ENCODE measurements around the gene ARHGAP40. TPM values are rescaled to one million over a fixed set of nuclear protein-coding genes. Genes with fewer than 3 reads are reported as not detected.

Gene ARHGAP40
- total RNA-seq, 2 donors from 2014 or later: not detected

DNA sequence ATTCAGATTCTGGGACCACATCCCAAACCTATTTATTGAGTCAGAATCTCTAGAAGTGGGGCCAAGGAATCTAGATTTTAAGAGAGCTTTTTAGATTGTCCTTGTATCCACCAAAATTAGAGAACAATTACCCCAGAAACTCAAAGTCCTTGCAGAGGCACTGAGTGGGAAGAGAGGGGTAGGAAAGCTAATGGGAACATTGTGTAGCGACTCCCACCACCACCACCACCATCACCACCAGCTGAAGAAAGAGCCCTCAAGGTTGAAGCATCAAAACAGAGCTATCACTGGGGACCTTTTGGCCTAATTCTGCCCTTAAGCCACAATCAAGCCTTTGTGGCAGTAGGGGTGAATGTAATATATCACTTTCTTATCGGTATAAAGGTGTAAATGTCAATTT, 83.7 kb downstream of the ARHGAP40 start:
- Histone ChIP-seq H3K27me3 (replicated peaks; ENCODE audit: insufficient read depth) (peaks cover 4% of the 10 kb centered on the region), H3K4me3 (no peak overlapping the region), H3K27ac (no peak overlapping the region), H3K36me3 (no peaks in the 10 kb centered on the region), H3K4me1 (ENCODE audit: control insufficient read depth in 1 of 2, low read depth in 2 of 2) (no peaks in the 10 kb centered on the region), H3K9me3 (no peaks in the 10 kb centered on the region)
- TF ChIP-seq, protein P1, sequence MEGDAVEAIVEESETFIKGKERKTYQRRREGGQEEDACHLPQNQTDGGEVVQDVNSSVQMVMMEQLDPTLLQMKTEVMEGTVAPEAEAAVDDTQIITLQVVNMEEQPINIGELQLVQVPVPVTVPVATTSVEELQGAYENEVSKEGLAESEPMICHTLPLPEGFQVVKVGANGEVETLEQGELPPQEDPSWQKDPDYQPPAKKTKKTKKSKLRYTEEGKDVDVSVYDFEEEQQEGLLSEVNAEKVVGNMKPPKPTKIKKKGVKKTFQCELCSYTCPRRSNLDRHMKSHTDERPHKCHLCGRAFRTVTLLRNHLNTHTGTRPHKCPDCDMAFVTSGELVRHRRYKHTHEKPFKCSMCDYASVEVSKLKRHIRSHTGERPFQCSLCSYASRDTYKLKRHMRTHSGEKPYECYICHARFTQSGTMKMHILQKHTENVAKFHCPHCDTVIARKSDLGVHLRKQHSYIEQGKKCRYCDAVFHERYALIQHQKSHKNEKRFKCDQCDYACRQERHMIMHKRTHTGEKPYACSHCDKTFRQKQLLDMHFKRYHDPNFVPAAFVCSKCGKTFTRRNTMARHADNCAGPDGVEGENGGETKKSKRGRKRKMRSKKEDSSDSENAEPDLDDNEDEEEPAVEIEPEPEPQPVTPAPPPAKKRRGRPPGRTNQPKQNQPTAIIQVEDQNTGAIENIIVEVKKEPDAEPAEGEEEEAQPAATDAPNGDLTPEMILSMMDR (IDR thresholded peaks at IDR 0.05): no peak
- DNase-seq (ENCODE audit: low spot score) (no peak), ATAC-seq (ENCODE audit: insufficient number of reproducible peaks, low FRiP score, low read depth) (no peak)

DNA sequence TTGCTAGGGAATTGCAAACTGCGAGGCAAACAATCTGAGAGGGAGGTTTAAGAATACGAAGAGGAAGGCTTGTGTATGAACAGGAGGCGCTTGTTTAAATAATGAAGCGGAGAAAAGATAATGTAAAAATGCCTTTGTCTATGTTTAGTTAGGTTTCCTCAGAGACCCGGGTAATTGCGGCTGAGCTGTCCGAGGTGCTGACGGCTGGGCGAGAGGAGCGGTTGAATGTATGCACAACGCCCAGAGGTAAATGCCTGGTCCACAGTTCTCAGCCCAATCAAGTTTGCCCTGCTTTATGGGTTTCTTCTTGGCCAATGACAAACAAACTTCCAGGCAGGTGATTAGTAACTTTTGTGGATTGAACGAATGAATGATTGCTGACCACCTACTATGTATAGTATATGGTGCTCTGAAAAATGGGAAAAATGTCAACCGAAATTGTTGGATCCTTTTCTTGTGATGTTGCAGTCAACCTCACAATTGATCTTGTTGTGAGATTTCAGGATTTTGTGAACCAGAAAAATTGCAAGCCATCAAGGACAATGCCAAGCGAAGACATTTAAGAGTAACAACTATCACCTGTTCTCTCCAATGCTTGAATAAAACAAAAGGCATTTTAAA, 84.4 kb downstream of the ARHGAP40 start:
- peaks cover 4% of the 10 kb centered on the region for H3K27me3 ChIP-seq (replicated peaks; ENCODE audit: insufficient read depth)
- TF ChIP-seq, protein P1 (IDR thresholded peaks at IDR 0.05): no peak
- DNase-seq (ENCODE audit: low spot score) (no peak), ATAC-seq (ENCODE audit: insufficient number of reproducible peaks, low FRiP score, low read depth) (no peak)
- H3K9me3 ChIP-seq: no peaks in the 10 kb centered on the region
- H3K4me3 ChIP-seq: no peak overlapping the region
- no peaks in the 10 kb centered on the region for H3K36me3 ChIP-seq
- H3K4me1 ChIP-seq (ENCODE audit: control insufficient read depth in 1 of 2, low read depth in 2 of 2): no peaks in the 10 kb centered on the region
- H3K27ac ChIP-seq: no peak overlapping the region

DNA sequence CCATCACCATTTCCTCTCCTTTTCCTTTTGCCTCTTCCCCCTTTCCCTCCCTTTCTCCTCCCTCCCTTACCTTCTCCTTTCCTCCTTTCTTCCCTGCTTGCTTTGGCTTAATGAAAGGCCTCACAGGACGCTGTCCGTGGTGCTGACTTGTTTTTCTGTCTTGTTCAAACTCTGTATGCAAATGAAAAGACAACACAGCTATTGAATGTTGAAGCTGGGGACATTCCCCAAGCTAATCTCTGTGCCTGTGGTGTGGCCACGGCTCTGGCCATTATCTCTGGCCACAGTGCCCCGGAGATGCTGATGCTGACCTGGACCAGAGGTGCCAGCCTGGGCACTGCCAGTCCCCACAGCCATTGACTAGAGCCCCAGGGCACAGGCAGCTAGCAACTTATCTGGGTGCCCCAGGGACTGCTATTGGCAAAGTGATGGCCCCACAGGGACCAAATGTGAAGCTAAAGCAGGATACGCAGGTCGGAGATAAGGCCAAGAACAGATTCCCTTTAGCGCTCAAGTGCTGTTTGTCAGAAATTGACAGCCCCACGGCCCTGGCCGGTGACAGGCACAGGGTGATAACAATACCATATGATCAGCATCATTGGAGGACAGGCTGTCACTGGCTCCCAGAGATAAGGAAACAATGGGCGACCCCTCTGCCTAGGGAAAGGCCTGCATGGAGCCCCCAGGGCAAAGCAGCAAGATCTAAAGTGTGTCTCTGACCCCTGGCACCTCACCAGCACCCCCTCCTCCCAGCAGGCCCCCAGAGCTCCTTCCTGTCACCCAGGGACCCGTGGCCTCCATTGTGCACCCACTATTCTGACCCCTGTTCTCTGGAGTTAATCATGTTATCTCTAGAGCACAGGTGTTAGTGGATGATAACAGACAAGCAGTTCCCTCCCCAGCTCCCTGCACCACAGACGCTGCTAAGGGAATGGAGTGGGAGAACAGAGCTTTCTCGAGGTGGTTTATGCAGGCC, 91.1 kb downstream of the ARHGAP40 start:
- no peak for DNase-seq (ENCODE audit: low spot score)
- TF ChIP-seq, protein P1 (IDR thresholded peaks at IDR 0.05): no peak
- ATAC-seq (ENCODE audit: insufficient number of reproducible peaks, low FRiP score, low read depth): no peak

DNA sequence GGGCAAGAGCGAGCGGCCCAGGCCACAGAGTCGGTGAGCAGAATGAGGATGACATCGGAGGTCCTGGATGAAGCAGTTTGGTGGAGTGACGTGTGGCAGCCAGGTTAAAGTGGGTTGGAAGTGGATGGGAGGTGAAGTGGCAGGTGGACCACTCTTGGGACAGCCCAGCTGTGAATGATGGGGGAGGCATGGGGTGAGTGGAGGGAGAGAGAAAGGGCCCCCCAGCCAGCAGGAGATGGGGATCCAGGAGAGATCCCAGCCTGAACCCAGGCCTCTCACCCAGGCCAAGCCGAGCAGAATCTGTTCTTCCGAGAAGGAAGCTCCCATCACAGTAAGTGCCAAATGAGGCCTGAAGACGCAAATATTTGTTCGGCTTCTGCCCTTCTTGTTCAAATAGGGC, 95.7 kb downstream of the ARHGAP40 start:
- Histone ChIP-seq H3K36me3 (no peaks in the 10 kb centered on the region), H3K4me1 (ENCODE audit: control insufficient read depth in 1 of 2, low read depth in 2 of 2) (no peaks in the 10 kb centered on the region), H3K27ac (no peak overlapping the region), H3K9me3 (no peaks in the 10 kb centered on the region), H3K27me3 (replicated peaks; ENCODE audit: insufficient read depth) (no peaks in the 10 kb centered on the region), H3K4me3 (no peak overlapping the region)
- no peak for DNase-seq (ENCODE audit: low spot score)
- TF ChIP-seq, protein P1 (IDR thresholded peaks at IDR 0.05): no peak
- no peak for ATAC-seq (ENCODE audit: insufficient number of reproducible peaks, low FRiP score, low read depth)

More for the DNA sequence above, 91.1 kb downstream of the ARHGAP40 start:
- Histone ChIP-seq H3K4me3 (no peak overlapping the region), H3K27ac (no peak overlapping the region), H3K27me3 (replicated peaks; ENCODE audit: insufficient read depth) (peaks cover 4% of the 10 kb centered on the region), H3K9me3 (no peaks in the 10 kb centered on the region), H3K4me1 (ENCODE audit: control insufficient read depth in 1 of 2, low read depth in 2 of 2) (no peaks in the 10 kb centered on the region), H3K36me3 (no peaks in the 10 kb centered on the region)

DNA sequence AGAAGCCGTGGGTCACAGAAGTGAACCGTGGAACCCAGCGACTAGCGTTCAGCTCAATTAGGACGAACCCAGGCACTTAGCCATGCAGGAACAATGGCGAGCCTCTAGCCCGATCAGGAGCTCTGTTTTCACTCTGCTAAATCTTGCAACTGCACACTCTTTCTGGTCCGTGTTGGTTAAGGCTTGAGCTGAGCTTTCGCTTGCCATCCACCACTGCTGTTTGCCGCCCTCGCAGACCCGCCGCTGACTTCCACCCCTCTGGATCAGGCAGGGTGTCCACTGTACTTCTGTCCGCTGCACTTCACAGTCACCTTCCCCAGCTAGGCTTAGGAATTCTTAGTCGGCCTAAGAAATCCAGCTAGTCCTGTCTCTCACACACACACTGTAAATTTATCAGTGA, 96.9 kb downstream of the ARHGAP40 start:
- H3K27ac ChIP-seq: no peak overlapping the region
- H3K36me3 ChIP-seq: no peaks in the 10 kb centered on the region
- DNase-seq (ENCODE audit: low spot score) (no peak), ATAC-seq (ENCODE audit: insufficient number of reproducible peaks, low FRiP score, low read depth) (no peak)
- H3K9me3 ChIP-seq: no peaks in the 10 kb centered on the region
- no peaks in the 10 kb centered on the region for H3K27me3 ChIP-seq (replicated peaks; ENCODE audit: insufficient read depth)
- H3K4me1 ChIP-seq (ENCODE audit: control insufficient read depth in 1 of 2, low read depth in 2 of 2): no peaks in the 10 kb centered on the region
- no peak overlapping the region for H3K4me3 ChIP-seq
- TF ChIP-seq, protein P1 (IDR thresholded peaks at IDR 0.05): no peak
